GM19324 (cell line): Measurements from ENCODE around the gene KIRREL1.
"Not testable (repeated sequence)": the region's sequence is repeated elsewhere in the genome, so short reads cannot be mapped to it uniquely, and the experiment has no call there.

Experiments used
- ATAC-seq: cut with Tn5 transposase; IDR thresholded peaks from one replicate; pipeline ENCODE4 v1.9.1; 2021; ENCODE audit warnings: mild to moderate bottlenecking, moderate library complexity; ENCODE audit not compliant: unreplicated experiment, low FRiP score

KIRREL1 gene

DNA sequence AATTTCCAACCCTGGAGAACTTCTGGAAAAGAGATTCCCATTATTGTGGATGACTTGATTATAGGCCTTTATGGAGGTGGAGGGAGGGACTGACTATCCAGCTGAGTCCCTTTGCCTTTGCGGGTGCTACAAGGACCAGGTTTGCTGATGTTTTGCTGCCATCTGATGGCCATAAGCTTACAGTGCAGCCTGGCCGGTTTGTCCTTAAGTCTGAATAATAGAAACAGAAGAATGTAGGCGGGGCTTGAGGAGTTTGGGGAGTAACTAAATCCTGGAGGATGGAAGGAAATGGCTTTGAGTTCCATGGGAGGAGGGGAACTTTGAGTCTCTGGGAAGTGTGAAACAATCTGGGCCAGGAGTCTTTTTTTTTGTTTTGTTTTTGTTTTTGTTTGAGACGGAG, 131.6 kb downstream of the KIRREL1 start:
- peak; percentile 76 for ATAC-seq

DNA sequence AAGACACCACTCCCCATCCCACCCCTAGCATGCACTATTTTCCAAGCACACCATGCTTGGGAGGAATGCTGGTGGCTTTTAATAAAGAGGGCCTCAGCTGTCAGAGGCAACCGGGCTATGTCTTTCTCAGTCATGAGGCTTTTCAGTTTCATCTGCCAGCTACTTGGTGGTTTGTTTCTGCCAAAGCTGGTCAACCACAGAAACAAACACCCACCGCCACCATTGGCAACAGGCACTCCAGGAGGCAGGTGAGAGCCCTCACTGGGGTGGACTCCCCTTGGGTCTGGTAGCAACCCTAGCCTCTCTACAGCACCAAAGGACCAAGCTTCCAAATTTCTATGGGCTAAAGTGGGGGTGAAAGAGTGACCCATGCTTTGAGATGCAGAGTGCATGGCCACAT, 133.0 kb downstream of the KIRREL1 start:
- peak; percentile 64 for ATAC-seq

DNA sequence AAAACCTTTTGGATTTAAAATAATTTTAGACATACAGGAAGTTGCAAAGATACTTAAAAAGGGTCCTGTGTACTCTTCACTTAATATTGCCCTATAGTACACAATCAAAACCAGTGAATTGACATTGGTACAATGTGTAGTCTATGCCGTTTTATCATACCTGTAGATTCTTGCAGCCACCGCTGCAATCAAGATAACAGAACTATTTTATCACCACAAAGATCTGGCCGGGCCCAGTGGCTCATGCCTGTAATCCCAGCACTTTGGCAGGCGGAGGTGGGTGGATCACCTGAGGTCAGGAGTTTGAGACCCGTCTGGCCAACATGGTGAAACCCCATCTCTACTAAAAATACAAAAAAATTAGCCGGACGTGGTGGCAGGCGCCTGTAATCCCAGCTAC, 135.1 kb downstream of the KIRREL1 start:
- ATAC-seq, result not testable (repeated sequence)

DNA sequence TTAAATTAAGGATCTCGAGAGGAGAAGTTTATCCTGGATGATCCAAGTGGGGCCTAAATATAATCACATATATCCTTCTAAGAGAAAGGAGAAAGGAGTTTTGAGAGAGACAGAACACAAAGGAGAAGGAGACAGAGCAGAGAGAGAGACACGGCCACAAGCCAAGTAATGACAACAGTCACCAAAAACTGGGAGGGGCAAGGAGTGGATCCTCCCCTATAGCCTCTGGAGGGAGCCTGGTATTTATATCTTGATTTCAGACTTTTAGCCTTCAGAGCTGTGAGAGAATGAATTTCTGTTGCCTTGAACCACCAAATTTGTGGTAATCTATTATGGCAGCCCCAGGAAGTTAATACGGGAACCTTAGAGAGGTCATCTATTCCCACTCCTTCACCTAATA, 137.8 kb downstream of the KIRREL1 start:
- ATAC-seq, result no peak

DNA sequence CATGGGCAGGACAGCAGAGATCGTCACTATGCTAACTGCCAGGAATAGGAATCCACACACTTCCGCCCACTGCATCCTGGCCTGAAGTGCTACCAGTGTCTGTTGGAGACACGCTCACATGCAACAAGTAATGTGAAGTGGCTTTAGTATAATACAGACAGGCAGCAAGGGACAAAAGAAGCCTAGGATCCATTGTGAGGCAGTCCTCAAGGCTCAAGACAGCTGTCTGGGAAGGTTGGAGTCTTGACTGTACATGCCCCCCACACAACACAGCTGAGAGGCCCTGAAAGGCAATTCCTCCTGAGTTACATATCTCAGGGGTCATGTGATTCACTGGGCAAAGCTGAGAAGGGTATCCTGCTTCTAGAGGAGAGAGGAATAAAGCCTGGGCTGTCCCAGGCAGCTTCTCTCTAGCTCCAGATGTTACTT, 147.3 kb downstream of the KIRREL1 start:
- no peak for ATAC-seq

DNA sequence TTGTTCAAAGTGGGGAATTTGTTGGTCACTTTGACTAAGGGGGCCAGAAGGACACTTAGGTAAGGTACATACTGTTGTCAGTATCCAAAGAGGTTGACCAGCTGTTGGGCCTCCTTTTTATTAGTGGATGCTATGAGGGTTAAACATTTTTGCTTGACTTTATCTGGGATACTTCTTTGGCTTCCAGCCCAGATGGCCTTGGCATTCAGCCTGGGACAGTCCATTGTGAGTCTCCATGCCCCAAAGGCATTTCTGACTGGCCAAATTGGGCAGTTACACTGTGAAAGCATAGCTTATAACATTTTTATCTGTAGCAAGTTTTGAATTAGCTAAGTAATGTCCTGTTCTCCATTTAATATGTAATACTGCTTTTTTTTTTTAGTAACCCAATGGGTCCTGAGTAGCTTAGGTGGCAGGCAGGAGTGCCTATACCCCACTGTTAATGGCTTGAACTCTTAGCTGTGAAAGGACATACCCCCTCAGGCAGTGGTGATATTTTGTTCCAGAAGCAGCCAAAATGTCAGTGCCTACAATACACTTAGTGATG, 151.8 kb downstream of the KIRREL1 start:
- ATAC-seq, result no peak

DNA sequence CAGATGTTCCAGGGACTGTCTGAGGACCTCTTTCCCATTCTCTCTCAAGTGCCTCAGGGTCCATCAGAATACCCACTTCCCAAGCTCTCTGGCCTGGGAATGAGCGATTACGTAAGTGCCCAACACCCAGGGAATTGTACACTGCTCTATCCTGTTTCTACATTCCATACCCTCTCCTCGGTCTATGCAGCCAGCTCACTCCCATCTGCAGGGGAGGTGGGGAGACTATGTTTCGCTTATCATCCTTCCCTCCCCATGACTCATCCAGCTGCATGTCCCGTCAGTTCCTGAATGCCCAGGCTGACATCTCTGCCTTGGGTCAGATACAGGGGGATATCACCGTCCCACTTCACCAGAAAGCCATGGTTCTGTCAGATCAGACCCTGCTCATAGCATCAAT, 152.7 kb downstream of the KIRREL1 start:
- no peak for ATAC-seq

DNA sequence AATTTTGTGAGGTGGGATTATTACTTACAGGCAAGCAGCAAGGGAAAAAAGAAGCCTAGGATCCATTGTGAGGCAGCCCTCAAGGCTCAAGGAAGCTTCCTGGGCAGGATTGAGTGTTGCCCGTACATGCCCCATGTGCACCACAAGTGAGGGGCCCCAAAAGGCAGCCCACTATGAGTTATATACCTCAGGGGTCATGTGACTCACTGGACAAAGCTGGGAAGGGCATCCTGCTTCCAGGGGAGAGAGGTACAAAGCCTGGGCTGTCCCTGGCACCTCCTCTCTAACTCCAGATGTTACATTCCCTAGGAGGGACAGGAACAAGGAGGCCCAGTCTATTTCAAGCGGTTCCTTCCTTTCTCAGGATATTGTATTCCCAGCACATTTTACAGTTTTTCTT, 153.3 kb downstream of the KIRREL1 start:
- no peak for ATAC-seq

DNA sequence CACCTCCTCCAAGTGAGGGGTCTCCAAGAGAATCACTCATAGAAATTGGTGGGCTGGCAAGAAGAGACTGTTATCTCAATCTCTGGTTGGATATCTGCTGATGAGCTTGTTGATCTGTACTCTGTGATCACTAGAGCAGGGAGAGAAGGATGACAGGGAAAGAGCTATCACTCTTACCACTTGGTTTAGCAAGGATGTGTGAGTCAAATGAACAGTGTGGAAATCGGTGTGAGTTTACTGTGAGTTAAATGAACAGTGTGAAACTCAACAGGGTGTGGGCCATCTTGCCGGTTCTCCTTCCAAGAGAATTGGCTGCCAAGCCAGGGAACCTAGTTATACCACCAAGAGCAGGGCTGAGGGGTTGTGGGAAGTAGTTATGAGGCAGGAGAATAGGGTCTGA, 154.0 kb downstream of the KIRREL1 start:
- ATAC-seq, result no peak

DNA sequence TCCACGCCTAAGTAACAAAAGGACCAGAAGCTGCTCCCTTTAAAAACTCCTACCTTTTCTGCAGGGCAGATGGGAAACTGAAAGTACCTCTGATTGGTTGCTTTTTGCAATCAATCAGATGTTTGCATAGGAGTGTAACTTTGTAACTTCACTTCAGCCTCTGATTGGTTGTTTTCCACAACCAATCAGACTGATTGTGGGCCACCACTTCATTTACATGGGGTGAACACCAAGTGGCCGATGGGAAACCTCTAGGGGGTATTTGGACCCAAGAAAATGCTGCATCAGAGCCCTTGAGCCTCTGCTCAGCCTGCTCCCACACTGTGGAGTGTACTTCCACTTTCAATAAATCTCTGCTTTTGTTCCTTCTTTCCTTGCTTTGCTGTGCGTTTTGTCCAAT, 154.4 kb downstream of the KIRREL1 start:
- ATAC-seq, result no peak

DNA sequence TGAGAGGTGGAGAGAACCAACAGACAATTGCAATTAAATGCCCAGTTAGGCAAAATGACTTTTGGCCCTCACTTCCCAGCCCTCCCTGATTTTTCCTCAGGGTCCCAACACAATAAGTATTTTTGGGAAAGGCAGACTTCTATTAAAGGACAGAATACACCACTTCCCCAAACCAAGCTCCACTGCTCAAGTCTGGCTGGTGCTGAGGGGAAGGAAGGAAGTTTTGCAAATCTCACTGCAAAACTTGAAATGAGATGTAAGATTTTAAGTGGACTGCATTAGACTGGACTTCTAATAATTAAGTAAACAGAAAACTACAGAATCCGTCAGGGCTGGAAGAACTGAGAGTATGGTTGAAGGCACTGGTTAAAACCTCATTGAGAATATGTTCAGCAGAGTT, 155.0 kb downstream of the KIRREL1 start:
- no peak for ATAC-seq

DNA sequence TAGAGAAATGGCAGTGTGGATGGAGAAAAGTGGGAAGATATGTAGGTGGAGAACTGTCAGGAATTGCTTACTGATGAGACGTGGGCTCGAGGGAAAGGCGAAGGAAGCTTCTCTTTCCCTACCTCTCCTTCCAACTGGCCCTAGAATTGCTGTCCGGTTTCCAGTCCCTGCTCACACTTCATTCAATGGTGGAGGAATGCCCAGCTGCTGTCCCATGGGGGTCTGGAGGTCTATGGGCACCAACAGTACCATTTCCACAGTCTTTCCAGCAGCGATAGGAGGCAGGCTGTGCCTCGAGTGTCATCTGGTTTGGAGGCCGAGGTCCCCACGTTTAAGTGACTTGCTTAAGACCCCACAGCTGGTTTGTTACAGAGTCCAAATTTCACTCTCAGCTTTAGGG, 155.7 kb downstream of the KIRREL1 start:
- ATAC-seq, result no peak
